ENCODE data around the gene AATF. TPM values are rescaled to one million over a fixed set of nuclear protein-coding genes. Genes with fewer than 3 reads are reported as not detected.
A peak's percentile ranks its signal among the peaks of the same experiment; 100 is the strongest.

Gene AATF
- total and polyA plus RNA-seq, 9 of the 15 experiments (the other 6 are each of a cell fraction or from before 2014, with no cell fraction given) = 34.5 to 133 (median 90.1) TPM

GRCh38 chr17:36948717-36949460, at the start of gene AATF (continued):
- TF ChIP-seq NCOA6 (IDR thresholded peaks at IDR 0.05) (no peak), CXXC5 (CRISPR knock-in tag; IDR thresholded peaks at IDR 0.05) (peak; percentile 97), FOXK1 (CRISPR knock-in tag; IDR thresholded peaks at IDR 0.05; ENCODE audit: borderline replicate concordance) (no peak), ERF (CRISPR knock-in tag; IDR thresholded peaks at IDR 0.05) (no peak), ZNF184 (CRISPR knock-in tag; IDR thresholded peaks at IDR 0.05) (no peak), ATF1 (CRISPR knock-in tag; IDR thresholded peaks at IDR 0.05) (0 out of 2 replicates have a peak, but pooled peaks have one; percentile 41), ATF1 (tag; IDR thresholded peaks at IDR 0.05) (peak; percentile 96), CBX5 (IDR thresholded peaks at IDR 0.05; ENCODE audit: borderline replicate concordance, low read depth) (no peak), HNRNPL (IDR thresholded peaks at IDR 0.05; ENCODE audit: low read depth, low read length) (no peak), CBX3 (IDR thresholded peaks at IDR 0.05; ENCODE audit: borderline replicate concordance in 1 of 2, low read length in 2 of 2) (peak in 1 of 2 experiments; percentile 91; a peak in 2 of 3 replicates), JUN (IDR thresholded peaks at IDR 0.05; ENCODE audit: borderline replicate concordance, low read depth, low read length) (peak; percentile 68; the same call in 1 of the 2 replicates), JUN (CRISPR knock-in tag; IDR thresholded peaks at IDR 0.05; ENCODE audit: borderline replicate concordance) (no peak; the same call in 1 of the 2 replicates), MEF2A (IDR thresholded peaks at IDR 0.05; ENCODE audit: control insufficient read depth, low read depth, low read length) (0 out of 2 replicates have a peak, but pooled peaks have one; percentile 9), L3MBTL2 (IDR thresholded peaks at IDR 0.05) (peak; percentile 100), TARDBP (IDR thresholded peaks at IDR 0.05) (no peak), PHF8 (IDR thresholded peaks at IDR 0.05; ENCODE audit: borderline replicate concordance, low read length) (peak; percentile 93), ZC3H11A (IDR thresholded peaks at IDR 0.05; ENCODE audit: low read depth, low read length) (no peak), CCNT2 (IDR thresholded peaks at IDR 0.05; ENCODE audit: borderline replicate concordance, extremely low read depth, insufficient read length, low read depth, low read length) (peak; percentile 68), ZNF507 (tag; conservative IDR thresholded peaks at IDR 0.05) (no peak), CHCHD3 (CRISPR knock-in tag; IDR thresholded peaks at IDR 0.05) (no peak), SAFB (IDR thresholded peaks at IDR 0.05; ENCODE audit: borderline replicate concordance, low read depth, low read length) (peak; percentile 38; the same call in 1 of the 2 replicates), ZNF354B (CRISPR knock-in tag; IDR thresholded peaks at IDR 0.05) (no peak), SMARCB1 (IDR thresholded peaks at IDR 0.05; ENCODE audit: insufficient read length, low read depth) (no peak), CHD2 (IDR thresholded peaks at IDR 0.05; ENCODE audit: low read depth, low read length) (peak; percentile 19; the same call in 1 of the 2 replicates), KDM1A (IDR thresholded peaks at IDR 0.05) (0 out of 4 replicates have a peak, but pooled peaks of 1 of the 2 experiments have one; percentile 5), FOXJ2 (tag; IDR thresholded peaks at IDR 0.05) (no peak)
- TF ChIP-seq, protein P1, sequence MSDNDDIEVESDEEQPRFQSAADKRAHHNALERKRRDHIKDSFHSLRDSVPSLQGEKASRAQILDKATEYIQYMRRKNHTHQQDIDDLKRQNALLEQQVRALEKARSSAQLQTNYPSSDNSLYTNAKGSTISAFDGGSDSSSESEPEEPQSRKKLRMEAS (CRISPR knock-in tag; IDR thresholded peaks at IDR 0.05) = peak; percentile 96
- TF ChIP-seq, protein P2, sequence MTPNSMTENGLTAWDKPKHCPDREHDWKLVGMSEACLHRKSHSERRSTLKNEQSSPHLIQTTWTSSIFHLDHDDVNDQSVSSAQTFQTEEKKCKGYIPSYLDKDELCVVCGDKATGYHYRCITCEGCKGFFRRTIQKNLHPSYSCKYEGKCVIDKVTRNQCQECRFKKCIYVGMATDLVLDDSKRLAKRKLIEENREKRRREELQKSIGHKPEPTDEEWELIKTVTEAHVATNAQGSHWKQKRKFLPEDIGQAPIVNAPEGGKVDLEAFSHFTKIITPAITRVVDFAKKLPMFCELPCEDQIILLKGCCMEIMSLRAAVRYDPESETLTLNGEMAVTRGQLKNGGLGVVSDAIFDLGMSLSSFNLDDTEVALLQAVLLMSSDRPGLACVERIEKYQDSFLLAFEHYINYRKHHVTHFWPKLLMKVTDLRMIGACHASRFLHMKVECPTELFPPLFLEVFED (CRISPR knock-in tag; conservative IDR thresholded peaks at IDR 0.05) = no peak
- TF ChIP-seq, protein P3, sequence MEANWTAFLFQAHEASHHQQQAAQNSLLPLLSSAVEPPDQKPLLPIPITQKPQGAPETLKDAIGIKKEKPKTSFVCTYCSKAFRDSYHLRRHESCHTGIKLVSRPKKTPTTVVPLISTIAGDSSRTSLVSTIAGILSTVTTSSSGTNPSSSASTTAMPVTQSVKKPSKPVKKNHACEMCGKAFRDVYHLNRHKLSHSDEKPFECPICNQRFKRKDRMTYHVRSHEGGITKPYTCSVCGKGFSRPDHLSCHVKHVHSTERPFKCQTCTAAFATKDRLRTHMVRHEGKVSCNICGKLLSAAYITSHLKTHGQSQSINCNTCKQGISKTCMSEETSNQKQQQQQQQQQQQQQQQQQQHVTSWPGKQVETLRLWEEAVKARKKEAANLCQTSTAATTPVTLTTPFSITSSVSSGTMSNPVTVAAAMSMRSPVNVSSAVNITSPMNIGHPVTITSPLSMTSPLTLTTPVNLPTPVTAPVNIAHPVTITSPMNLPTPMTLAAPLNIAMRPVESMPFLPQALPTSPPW (CRISPR knock-in tag; IDR thresholded peaks at IDR 0.05) = peak; percentile 69
